Trophoblast cell (in vitro differentiated cells and primary cell): ENCODE measurements around the gene ZNF334.
A peak's percentile ranks its signal among the peaks of the same experiment; 100 is the strongest.

ENCODE experiments used
- DNase-seq, 2 donors: peaks; one replicate each; pipeline ENCODE4 v3.0.0-alpha.2; 2016
- H2AFZ ChIP-seq: 2 replicates; pipeline ENCODE4 v1.6.1; 2013; ENCODE audit warnings: low read length, moderate library complexity, mild to moderate bottlenecking; ENCODE audit not compliant: insufficient read depth, poor library complexity
- H2AK5ac ChIP-seq: 2 replicates; pipeline ENCODE4 v1.6.1; 2013; ENCODE audit warnings: mild to moderate bottlenecking, low read length
- H2BK120ac ChIP-seq: 2 replicates; pipeline ENCODE4 v1.6.1; 2013; ENCODE audit warnings: low read length, mild to moderate bottlenecking, moderate library complexity; ENCODE audit not compliant: insufficient read depth, poor library complexity
- H2BK12ac ChIP-seq: 2 replicates; pipeline ENCODE4 v1.6.1; 2013; ENCODE audit warnings: mild to moderate bottlenecking, low read length, moderate library complexity
- H2BK5ac ChIP-seq: 2 replicates; pipeline ENCODE4 v1.6.1; 2013; ENCODE audit warnings: low read length, low read depth, moderate library complexity, mild to moderate bottlenecking; ENCODE audit not compliant: poor library complexity
- H3K14ac ChIP-seq: 2 replicates; pipeline ENCODE4 v1.6.1; 2013; ENCODE audit warnings: mild to moderate bottlenecking, low read length
- H3K18ac ChIP-seq: 2 replicates; pipeline ENCODE4 v1.6.1; 2013; ENCODE audit warnings: mild to moderate bottlenecking, low read length
- H3K23ac ChIP-seq: 2 replicates; pipeline ENCODE4 v1.6.1; 2013; ENCODE audit warnings: low read length
- H3K27ac ChIP-seq: 2 replicates; pipeline ENCODE4 v1.5.1; 2013; ENCODE audit warnings: low read depth, mild to moderate bottlenecking, inconsistent platforms, low read length, moderate library complexity
- H3K27me3 ChIP-seq: 2 replicates; pipeline ENCODE4 v1.6.1; 2013; ENCODE audit warnings: inconsistent platforms, mild to moderate bottlenecking, low read length, moderate library complexity; ENCODE audit not compliant: insufficient read depth
- H3K36me3 ChIP-seq, 2 experiments: 1 replicate in 1 of 2; 2 replicates in 1 of 2; pipeline ENCODE4 v1.6.1; 2013; ENCODE audit warnings: low read length in 2 of 2, mild to moderate bottlenecking in 2 of 2, moderate library complexity in 1 of 2; ENCODE audit not compliant: insufficient read depth in 2 of 2, control insufficient read depth in 1 of 2
- H3K4ac ChIP-seq: 2 replicates; pipeline ENCODE4 v1.6.1; 2013; ENCODE audit warnings: low read depth, mild to moderate bottlenecking, low read length, moderate library complexity
- H3K4me1 ChIP-seq, 2 experiments: 1 replicate in 1 of 2; 2 replicates in 1 of 2; pipeline ENCODE4 v1.6.1; 2013; ENCODE audit warnings: low read length in 2 of 2, mild to moderate bottlenecking in 2 of 2, moderate library complexity in 1 of 2; ENCODE audit not compliant: insufficient read depth in 2 of 2, control insufficient read depth in 1 of 2
- H3K4me2 ChIP-seq: 2 replicates; pipeline ENCODE4 v1.6.1; 2013; ENCODE audit warnings: inconsistent platforms, mild to moderate bottlenecking, low read length, moderate library complexity
- H3K4me3 ChIP-seq: 2 replicates; pipeline ENCODE4 v1.5.1; 2013; ENCODE audit warnings: mild to moderate bottlenecking, low read depth, low read length, inconsistent platforms
- H3K79me1 ChIP-seq: one replicate; pipeline ENCODE4 v1.6.1; 2013; ENCODE audit warnings: low read length
- H3K79me2 ChIP-seq: 2 replicates; pipeline ENCODE4 v1.6.1; 2013; ENCODE audit warnings: low read length, mild to moderate bottlenecking; ENCODE audit not compliant: control insufficient read depth, insufficient read depth, poor library complexity
- H3K9ac ChIP-seq: 2 replicates; pipeline ENCODE4 v1.6.1; 2013; ENCODE audit warnings: mild to moderate bottlenecking, low read length
- H3K9me3 ChIP-seq: 2 replicates; pipeline ENCODE4 v1.6.1; 2013; ENCODE audit warnings: low read depth, mild to moderate bottlenecking, control low read depth, inconsistent platforms, low read length; ENCODE audit not compliant: insufficient read depth
- H4K12ac ChIP-seq: 2 replicates; pipeline ENCODE4 v1.6.1; 2013; ENCODE audit warnings: low read depth, mild to moderate bottlenecking, low read length, moderate library complexity
- H4K8ac ChIP-seq: 2 replicates; pipeline ENCODE4 v1.6.1; 2013; ENCODE audit warnings: low read depth, mild to moderate bottlenecking, low read length, moderate library complexity
- H4K91ac ChIP-seq: one replicate; pipeline ENCODE4 v1.6.1; 2013; ENCODE audit warnings: low read depth, mild to moderate bottlenecking, low read length, moderate library complexity
- WGBS: extraction: QIAGEN DNeasy Blood & Tissue Kit; methylation state at CpG from one replicate; pipeline ENCODE4 v1.1.7; 2013; ENCODE audit warnings: missing lambda C conversion rate; ENCODE audit not compliant: insufficient read length, insufficient coverage; ENCODE audit errors: extremely low coverage; 5-methylcytosine and 5-hydroxymethylcytosine counted together

Gene ZNF334

DNA sequence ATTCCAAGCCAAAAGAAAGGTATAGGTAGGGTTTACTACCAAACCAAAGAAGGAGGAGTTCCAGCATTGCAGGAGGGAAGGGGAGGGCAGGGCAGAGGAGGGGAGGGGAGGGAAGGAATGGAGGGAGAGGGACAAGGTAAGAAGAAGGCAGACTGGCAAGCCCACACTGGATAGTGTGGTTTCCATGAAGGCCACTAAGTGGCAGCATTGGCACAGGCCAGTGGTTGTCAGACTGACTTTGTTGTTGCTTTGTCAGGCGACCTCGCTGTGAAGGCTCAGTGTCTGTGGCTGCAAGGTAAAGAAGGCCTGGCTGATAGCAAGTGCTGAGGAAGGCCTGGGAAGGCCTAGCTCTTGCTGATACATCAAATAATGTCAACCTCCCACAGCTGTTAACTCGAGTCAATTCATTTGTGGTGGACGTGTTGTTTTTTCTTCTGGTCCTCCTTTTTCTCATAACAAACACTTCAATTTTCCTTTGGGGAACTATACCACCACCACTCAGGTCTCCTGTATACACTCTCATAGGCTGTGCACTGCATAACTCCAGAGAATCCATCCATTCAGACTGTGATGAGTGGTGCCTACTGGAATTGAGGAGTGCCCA lies 7.7 kb upstream of the ZNF334 start:
- no peak overlapping the region for H2BK12ac ChIP-seq
- no peaks in the 10 kb centered on the region for H3K79me2 ChIP-seq
- no peaks in the 10 kb centered on the region for H3K9me3 ChIP-seq
- H2AK5ac ChIP-seq, result no peak overlapping the region
- H4K91ac ChIP-seq, result no peak overlapping the region
- no peak overlapping the region for H3K9ac ChIP-seq
- no peak overlapping the region for H2BK5ac ChIP-seq
- H3K4me2 ChIP-seq, result no peak overlapping the region
- no peak overlapping the region for H3K27ac ChIP-seq
- no peaks in the 10 kb centered on the region for H3K27me3 ChIP-seq
- no peak overlapping the region for H2BK120ac ChIP-seq
- H3K4ac ChIP-seq, result no peak overlapping the region
- H3K36me3 ChIP-seq, result no peaks in the 10 kb centered on the region
- no peak overlapping the region for H2AFZ ChIP-seq
- no peak overlapping the region for H4K8ac ChIP-seq
- WGBS, result no CpG with 5 or more reads among the region's 4 CpGs
- H3K18ac ChIP-seq, result no peak overlapping the region
- H3K23ac ChIP-seq, result no peak overlapping the region
- no peak overlapping the region for H4K12ac ChIP-seq
- no peak overlapping the region for H3K4me3 ChIP-seq
- no peaks in the 10 kb centered on the region for H3K4me1 ChIP-seq
- DNase-seq, result peak; percentile 70 to 80
- no peak overlapping the region for H3K14ac ChIP-seq
- H3K79me1 ChIP-seq, result no peaks in the 10 kb centered on the region

GRCh38 chr20:46520540-46520939 lies 7.2 kb upstream of the ZNF334 start:
- no peak overlapping the region for H3K23ac ChIP-seq
- H3K27me3 ChIP-seq, result no peaks in the 10 kb centered on the region
- no peaks in the 10 kb centered on the region for H3K36me3 ChIP-seq
- H3K4me3 ChIP-seq, result no peak overlapping the region
- H3K79me2 ChIP-seq, result no peaks in the 10 kb centered on the region
- no peak overlapping the region for H2BK120ac ChIP-seq
- H3K4ac ChIP-seq, result no peak overlapping the region
- no peak for DNase-seq
- no peak overlapping the region for H3K27ac ChIP-seq
- no peak overlapping the region for H4K8ac ChIP-seq
- no CpG with 5 or more reads among the region's 4 CpGs for WGBS
- H3K4me2 ChIP-seq, result no peak overlapping the region
- no peak overlapping the region for H3K14ac ChIP-seq
- H2BK5ac ChIP-seq, result no peak overlapping the region
- no peak overlapping the region for H4K12ac ChIP-seq
- H3K18ac ChIP-seq, result no peak overlapping the region
- H4K91ac ChIP-seq, result no peak overlapping the region
- no peaks in the 10 kb centered on the region for H3K9me3 ChIP-seq
- no peaks in the 10 kb centered on the region for H3K79me1 ChIP-seq
- no peak overlapping the region for H3K9ac ChIP-seq
- no peak overlapping the region for H2BK12ac ChIP-seq
- H2AK5ac ChIP-seq, result no peak overlapping the region
- no peaks in the 10 kb centered on the region for H3K4me1 ChIP-seq
- H2AFZ ChIP-seq, result no peak overlapping the region

DNA sequence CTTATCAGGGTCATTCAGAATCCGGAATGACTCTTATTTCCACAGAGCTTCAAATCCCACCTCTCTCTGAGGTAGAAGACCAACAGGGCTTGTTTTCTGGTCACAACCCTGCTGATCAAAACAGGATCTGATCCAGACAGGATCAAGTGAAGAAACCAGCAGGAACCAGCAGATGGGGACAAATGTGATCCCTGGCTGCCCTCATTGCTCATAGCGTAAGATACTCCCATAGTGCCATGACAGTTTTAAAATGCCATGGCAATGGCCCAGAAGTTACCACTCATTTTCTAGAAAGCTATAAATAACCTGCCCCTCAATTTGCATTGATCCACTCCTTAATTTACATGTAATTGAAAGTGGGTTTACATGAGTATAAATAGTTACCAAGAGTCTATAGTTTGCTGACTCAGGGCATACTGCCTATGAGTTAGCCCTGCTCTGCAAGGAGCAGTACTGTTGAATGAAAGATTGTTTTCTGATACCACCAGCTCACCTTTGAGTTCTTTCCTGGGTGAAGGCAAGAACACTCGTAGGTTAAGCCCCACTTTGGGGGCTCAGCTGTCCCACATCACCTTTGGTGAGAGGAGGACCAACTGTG lies 6.2 kb upstream of the ZNF334 start:
- H3K4me1 ChIP-seq, result no peaks in the 10 kb centered on the region
- no peak overlapping the region for H3K4ac ChIP-seq
- H3K27ac ChIP-seq, result no peak overlapping the region
- DNase-seq, result no peak
- H4K12ac ChIP-seq, result no peak overlapping the region
- H3K4me2 ChIP-seq, result no peak overlapping the region
- H3K4me3 ChIP-seq, result no peak overlapping the region
- H3K27me3 ChIP-seq, result no peaks in the 10 kb centered on the region
- H2BK12ac ChIP-seq, result no peak overlapping the region
- no peak overlapping the region for H2BK120ac ChIP-seq
- no peaks in the 10 kb centered on the region for H3K79me1 ChIP-seq
- H4K91ac ChIP-seq, result no peak overlapping the region
- H2BK5ac ChIP-seq, result no peak overlapping the region
- H3K36me3 ChIP-seq, result no peaks in the 10 kb centered on the region
- H3K23ac ChIP-seq, result no peak overlapping the region
- H3K14ac ChIP-seq, result no peak overlapping the region
- H2AK5ac ChIP-seq, result no peak overlapping the region
- no peak overlapping the region for H3K9ac ChIP-seq
- no CpG with 5 or more reads among the region's 3 CpGs for WGBS
- no peak overlapping the region for H4K8ac ChIP-seq
- no peaks in the 10 kb centered on the region for H3K9me3 ChIP-seq
- no peak overlapping the region for H2AFZ ChIP-seq
- H3K18ac ChIP-seq, result no peak overlapping the region
- H3K79me2 ChIP-seq, result no peaks in the 10 kb centered on the region

- peaks cover 2% of the 10 kb centered on the region for H3K9me3 ChIP-seq
- H2BK5ac ChIP-seq, result no peak overlapping the region
- no peak overlapping the region for H3K23ac ChIP-seq
- no peak overlapping the region for H4K12ac ChIP-seq
- H3K9ac ChIP-seq, result no peak overlapping the region
- no peak overlapping the region for H4K91ac ChIP-seq
- no CpG with 5 or more reads among the region's 2 CpGs for WGBS
- no peak overlapping the region for H3K4ac ChIP-seq
- H3K27me3 ChIP-seq, result no peaks in the 10 kb centered on the region
- peaks cover 4% of the 10 kb centered on the region for H3K79me2 ChIP-seq
- no peaks in the 10 kb centered on the region for H3K4me1 ChIP-seq
- H3K4me2 ChIP-seq, result no peak overlapping the region
- no peak overlapping the region for H2AFZ ChIP-seq
- H3K4me3 ChIP-seq, result no peak overlapping the region
- no peak overlapping the region for H3K14ac ChIP-seq
- H2BK12ac ChIP-seq, result no peak overlapping the region
- H4K8ac ChIP-seq, result no peak overlapping the region
- H3K18ac ChIP-seq, result no peak overlapping the region
- no peak overlapping the region for H2AK5ac ChIP-seq
- no peak for DNase-seq
- H3K27ac ChIP-seq, result no peak overlapping the region
- H2BK120ac ChIP-seq, result no peak overlapping the region
- H3K36me3 ChIP-seq, result peaks cover 4 to 7% of the 10 kb centered on the region in 2 experiments
- peaks cover 4% of the 10 kb centered on the region for H3K79me1 ChIP-seq
Measured at GRCh38 chr20:46509523-46509922, 3.8 kb downstream of the ZNF334 start.
